Activated CD4-positive, alpha-beta T cell treated with anti-CD3 and anti-CD28 coated beads, Interleukin-2, amount 50 U/mL, for 1 hour (primary cell): Measurements from ENCODE around the gene DNAH7.

Experiments
- DNase-seq: peaks from one replicate; pipeline ENCODE4 v3.0.0-alpha.2; 2020

Gene DNAH7

GRCh38 chr2:195857132-195857531 is 211.5 kb downstream of the DNAH7 start:
- DNase-seq = no peak

GRCh38 chr2:195850764-195851163 is 217.9 kb downstream of the DNAH7 start:
- no peak for DNase-seq

GRCh38 chr2:195848119-195848899 is 220.3 kb downstream of the DNAH7 start:
- DNase-seq = no peak

GRCh38 chr2:195842932-195843331 is 225.7 kb downstream of the DNAH7 start:
- DNase-seq = no peak

GRCh38 chr2:195838002-195838401 is 230.6 kb downstream of the DNAH7 start:
- no peak for DNase-seq

- DNase-seq = no peak
Observed at GRCh38 chr2:195836002-195836401, 232.6 kb downstream of the DNAH7 start.

- DNase-seq = no peak
Observed at GRCh38 chr2:195834836-195835235, 233.8 kb downstream of the DNAH7 start.

GRCh38 chr2:195830968-195831950 is 237.4 kb downstream of the DNAH7 start:
- DNase-seq = no peak

- no peak for DNase-seq
Observed at GRCh38 chr2:195824478-195824877, 244.2 kb downstream of the DNAH7 start.

GRCh38 chr2:195823206-195823605 is 245.4 kb downstream of the DNAH7 start:
- DNase-seq = no peak

- no peak for DNase-seq
Observed at GRCh38 chr2:195821566-195821932, 247.1 kb downstream of the DNAH7 start.

GRCh38 chr2:195820867-195821565 is 247.6 kb downstream of the DNAH7 start:
- DNase-seq = no peak

GRCh38 chr2:195820373-195820772 is 248.3 kb downstream of the DNAH7 start:
- DNase-seq = no peak

GRCh38 chr2:195819276-195819675 is 249.4 kb downstream of the DNAH7 start:
- no peak for DNase-seq

- no peak for DNase-seq
Observed at GRCh38 chr2:195818526-195818925, 250.1 kb downstream of the DNAH7 start.

GRCh38 chr2:195818106-195818505 is 250.5 kb downstream of the DNAH7 start:
- no peak for DNase-seq

- DNase-seq = no peak
Observed at GRCh38 chr2:195815083-195815482, 253.6 kb downstream of the DNAH7 start.

- DNase-seq = no peak
Observed at GRCh38 chr2:195813421-195813820, 255.2 kb downstream of the DNAH7 start.

- DNase-seq = no peak
Observed at GRCh38 chr2:195810340-195811098, 258.1 kb downstream of the DNAH7 start.

- no peak for DNase-seq
Observed at GRCh38 chr2:195808189-195808588, 260.4 kb downstream of the DNAH7 start.

GRCh38 chr2:195805283-195805976 is 263.2 kb downstream of the DNAH7 start:
- no peak for DNase-seq

- DNase-seq = no peak
Observed at GRCh38 chr2:195795879-195796278, 272.8 kb downstream of the DNAH7 start.
